CD8-positive, alpha-beta memory T cell (primary cell): ENCODE data around the gene GPR153. TPM values are rescaled to one million over a fixed set of nuclear protein-coding genes. Genes with fewer than 3 reads are reported as not detected.
"Not testable (repeated sequence)": the region's sequence is repeated elsewhere in the genome, so short reads cannot be mapped to it uniquely, and the experiment has no call there.

Experiments
- CTCF ChIA-PET: fragments of 350-600 bp; sonication (Branson Sonifier 250); formaldehyde crosslinking; loops from one replicate; lab custom pipeline; 2021; ENCODE audit warnings: antibody characterized with exemption; lab: Charles Lee
- POLR2A ChIA-PET: fragments of 350-600 bp; sonication (Branson Sonifier 250); formaldehyde crosslinking; loops from one replicate; lab custom pipeline; 2021; ENCODE audit warnings: antibody characterized with exemption; lab: Charles Lee
- DNase-seq, 5 donors: peaks; one replicate each; pipeline versions ENCODE4 v3.0.0 to v3.0.0-alpha.2; 2020 to 2022; ENCODE audit warnings: mixed read lengths in 1 of 5
- H3K27ac ChIP-seq: one replicate; pipeline ENCODE4 v1.7.0; 2013; ENCODE audit warnings: low read depth, mild to moderate bottlenecking, low read length, moderate library complexity
- H3K27me3 ChIP-seq: 2 replicates; pipeline ENCODE4 v1.7.0; 2013; ENCODE audit warnings: low read length, mild to moderate bottlenecking; ENCODE audit not compliant: insufficient read depth, poor library complexity, severe bottlenecking
- H3K36me3 ChIP-seq: 2 replicates; pipeline ENCODE4 v1.7.0; 2013; ENCODE audit warnings: mild to moderate bottlenecking, low read length, moderate library complexity; ENCODE audit not compliant: insufficient read depth
- H3K4me1 ChIP-seq: 2 replicates; pipeline ENCODE4 v1.7.0; 2013; ENCODE audit warnings: mild to moderate bottlenecking, low read length, moderate library complexity; ENCODE audit not compliant: insufficient read depth
- H3K4me3 ChIP-seq: 2 replicates; pipeline ENCODE4 v1.7.0; 2013; ENCODE audit warnings: mild to moderate bottlenecking, low read length
- H3K9me3 ChIP-seq: 2 replicates; pipeline ENCODE4 v1.7.0; 2013; ENCODE audit warnings: mild to moderate bottlenecking, low read length
- H3K27ac Mint-ChIP-seq, 8 donors: one replicate each; pipeline ENCODE4 v1.8.0; 2020 to 2021; ENCODE audit warnings: mixed read lengths in 8 of 8, mild to moderate bottlenecking in 6 of 8, inconsistent platforms in 3 of 8, moderate library complexity in 3 of 8
- H3K27me3 Mint-ChIP-seq, 2 donors: one replicate each; pipeline ENCODE4 v1.8.0; 2020 to 2021; ENCODE audit warnings: mixed read lengths in 2 of 2, mild to moderate bottlenecking in 1 of 2, moderate library complexity in 1 of 2
- H3K36me3 Mint-ChIP-seq, 3 donors: one replicate each; pipeline ENCODE4 v1.8.0; 2020 to 2021; ENCODE audit warnings: mixed read lengths in 3 of 3, inconsistent platforms in 1 of 3, mild to moderate bottlenecking in 1 of 3
- H3K4me1 Mint-ChIP-seq, 3 donors: one replicate each; pipeline ENCODE4 v1.8.0; 2020 to 2021; ENCODE audit warnings: mixed read lengths in 3 of 3, inconsistent platforms in 1 of 3, mild to moderate bottlenecking in 1 of 3
- H3K4me3 Mint-ChIP-seq, 7 donors: one replicate each; pipeline ENCODE4 v1.8.0; 2020 to 2021; ENCODE audit warnings: mixed read lengths in 7 of 7, mild to moderate bottlenecking in 6 of 7, moderate library complexity in 4 of 7, inconsistent platforms in 2 of 7
- H3K9me3 Mint-ChIP-seq, 5 donors: one replicate each; pipeline ENCODE4 v1.8.0; 2020 to 2022; ENCODE audit warnings: mixed read lengths in 5 of 5, mild to moderate bottlenecking in 3 of 5, moderate library complexity in 2 of 5, inconsistent platforms in 1 of 5
- polyA plus RNA-seq: library from polyadenylated mRNA; unstranded; fragments of 300-500 nt; fragmentation: Illumina TruSeq; gene quantifications from one replicate; pipeline ENCODE4 v1.2.3, GENCODE V29; 2021
- total RNA-seq, 2 experiments: library from RNA; stranded (reverse); gene quantifications; one replicate each; pipeline ENCODE4 v1.2.3, GENCODE V29; 2021

GPR153 gene
- total and polyA plus RNA-seq, 3 experiments from 2014 or later = 0.39 to 0.66 (median 0.50) TPM

DNA sequence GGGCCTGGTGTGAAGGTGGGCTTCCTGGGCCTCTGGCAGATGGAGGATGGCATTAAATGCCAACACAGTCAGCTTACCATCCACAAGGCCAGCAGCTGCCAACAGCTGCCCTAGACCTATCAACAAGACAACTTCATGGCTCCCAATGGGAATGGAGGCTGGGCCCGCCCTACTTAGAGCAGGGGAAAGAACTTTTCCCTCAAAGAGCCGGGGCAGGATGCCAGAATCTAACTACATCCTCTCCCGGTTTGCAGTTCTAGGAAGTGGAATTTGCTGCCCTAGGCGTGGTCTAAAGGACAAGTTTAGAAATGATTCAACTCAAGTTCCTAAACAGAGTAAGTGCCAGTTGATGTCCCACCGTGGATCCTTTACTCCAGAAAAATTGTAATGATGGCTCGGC, 38.3 kb downstream of the GPR153 start:
- ChIA-PET CTCF (no interaction called here), POLR2A (no interaction called here)
- H3K36me3 ChIP-seq = peaks cover 18% of the 10 kb centered on the region
- Mint-ChIP-seq H3K27me3 (no peaks in the 10 kb centered on the region), H3K4me1 (peaks cover 0 to 5% (median 1%) of the 10 kb centered on the region in 3 donors), H3K4me3 (no peak overlapping the region), H3K9me3 (no peaks in the 10 kb centered on the region), H3K27ac (no peak overlapping the region), H3K36me3 (peaks cover 0 to 54% (median 10%) of the 10 kb centered on the region in 3 donors)
- H3K4me1 ChIP-seq = no peaks in the 10 kb centered on the region
- H3K27ac ChIP-seq = no peak overlapping the region
- H3K4me3 ChIP-seq = no peak overlapping the region
- DNase-seq = no peak
- no peaks in the 10 kb centered on the region for H3K27me3 ChIP-seq
- no peaks in the 10 kb centered on the region for H3K9me3 ChIP-seq

DNA sequence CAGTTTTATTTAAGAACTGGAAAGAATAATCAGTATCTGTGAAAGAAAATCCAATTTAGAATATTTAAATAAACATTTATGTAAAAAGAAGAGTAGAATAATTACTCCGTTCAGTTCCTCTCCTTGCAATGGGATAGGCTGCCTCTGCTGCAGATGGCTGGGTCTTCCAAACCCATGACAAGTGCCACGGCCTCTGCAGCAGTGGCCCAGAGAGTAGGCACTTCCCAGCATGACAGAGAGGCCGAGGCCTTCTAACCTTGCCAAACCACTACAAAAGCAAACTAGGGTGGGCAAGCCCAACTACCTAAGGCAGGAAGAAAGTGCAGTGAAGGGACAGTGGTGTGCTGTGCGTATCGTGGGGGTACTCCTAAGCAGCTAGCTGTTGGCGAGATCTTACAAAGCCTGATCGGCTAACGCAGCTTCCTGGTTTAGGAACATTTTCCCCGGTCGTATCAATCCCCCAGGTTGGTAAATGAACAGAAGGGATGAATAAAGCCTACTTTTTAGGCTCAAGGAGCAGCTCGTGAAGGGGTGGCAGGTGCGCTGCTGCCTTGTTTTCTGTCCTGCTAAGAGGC, 39.6 kb downstream of the GPR153 start:
- no peaks in the 10 kb centered on the region for H3K27me3 ChIP-seq
- DNase-seq = no peak
- Mint-ChIP-seq H3K27ac (no peak overlapping the region), H3K4me1 (peaks cover 0 to under 1% (median 0%) of the 10 kb centered on the region in 3 donors), H3K36me3 (peaks cover 0 to 43% (median 6%) of the 10 kb centered on the region in 3 donors), H3K27me3 (no peaks in the 10 kb centered on the region), H3K9me3 (no peaks in the 10 kb centered on the region), H3K4me3 (no peak overlapping the region)
- ChIA-PET POLR2A (no interaction called here), CTCF (no interaction called here)
- H3K36me3 ChIP-seq = peaks cover 10% of the 10 kb centered on the region
- no peak overlapping the region for H3K27ac ChIP-seq
- H3K9me3 ChIP-seq = no peaks in the 10 kb centered on the region
- H3K4me1 ChIP-seq = no peaks in the 10 kb centered on the region
- H3K4me3 ChIP-seq = no peak overlapping the region

DNA sequence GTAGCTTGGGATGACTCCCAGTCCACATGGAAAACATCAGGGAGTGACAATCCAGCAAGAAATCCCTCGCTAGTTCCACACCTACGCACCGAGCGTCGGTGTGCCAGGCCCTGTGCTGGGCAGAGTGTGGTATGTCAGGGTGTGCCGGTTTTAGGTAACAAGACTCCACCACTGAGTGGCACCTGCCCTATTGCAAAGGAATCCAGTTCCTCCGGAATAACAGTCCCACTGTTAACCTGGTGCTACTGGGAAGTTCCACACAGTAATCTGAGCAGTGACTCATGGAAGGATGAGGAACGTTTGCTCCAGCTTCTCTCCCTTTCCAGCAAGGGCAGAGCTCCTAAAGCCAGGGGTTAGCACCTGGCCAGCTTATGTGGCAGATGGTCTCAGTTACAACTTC, 40.7 kb downstream of the GPR153 start:
- CTCF ChIA-PET = no interaction called here
- H3K9me3 Mint-ChIP-seq = peaks cover 0 to 2% (median 0%) of the 10 kb centered on the region in 5 donors
- no peaks in the 10 kb centered on the region for H3K4me1 ChIP-seq
- H3K27me3 ChIP-seq = no peaks in the 10 kb centered on the region
- H3K27ac Mint-ChIP-seq = no peak overlapping the region
- no peaks in the 10 kb centered on the region for H3K4me1 Mint-ChIP-seq
- POLR2A ChIA-PET = no interaction called here
- H3K27me3 Mint-ChIP-seq = peaks cover 0 to 4% of the 10 kb centered on the region in 2 donors
- DNase-seq = no peak
- H3K9me3 ChIP-seq = no peaks in the 10 kb centered on the region
- peaks cover 0 to 33% (median 5%) of the 10 kb centered on the region in 3 donors for H3K36me3 Mint-ChIP-seq
- peaks cover 10% of the 10 kb centered on the region for H3K36me3 ChIP-seq
- no peak overlapping the region for H3K4me3 ChIP-seq
- no peak overlapping the region for H3K27ac ChIP-seq
- H3K4me3 Mint-ChIP-seq = no peak overlapping the region

DNA sequence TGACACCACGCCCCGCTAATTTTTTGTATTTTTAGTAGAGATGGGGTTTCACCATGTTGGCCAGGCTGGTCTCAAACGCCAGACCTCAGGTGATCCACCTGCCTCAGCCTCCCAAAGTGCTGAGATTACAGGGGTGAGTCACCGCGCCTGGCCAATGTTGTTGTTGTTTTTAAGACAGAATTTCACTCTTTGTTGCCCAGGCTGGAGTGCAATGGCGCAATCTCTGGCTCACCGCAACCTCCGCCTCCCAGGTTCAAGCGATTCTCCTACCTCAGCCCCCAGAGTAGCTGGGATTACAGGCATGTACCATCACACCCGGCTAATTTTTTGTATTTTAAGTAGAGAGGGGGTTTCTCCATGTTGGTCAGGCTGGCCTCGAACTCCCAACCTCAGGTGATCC, 41.3 kb downstream of the GPR153 start:
- H3K27ac ChIP-seq, POLR2A ChIA-PET, H3K9me3 Mint-ChIP-seq, H3K4me3 Mint-ChIP-seq, CTCF ChIA-PET, H3K27ac Mint-ChIP-seq, H3K27me3 Mint-ChIP-seq, H3K27me3 ChIP-seq, DNase-seq, H3K4me1 Mint-ChIP-seq, H3K4me1 ChIP-seq, H3K36me3 ChIP-seq, H3K9me3 ChIP-seq, H3K4me3 ChIP-seq: not testable (repeated sequence)
- peaks cover 0 to 27% (median 3%) of the 10 kb centered on the region in 3 donors for H3K36me3 Mint-ChIP-seq

DNA sequence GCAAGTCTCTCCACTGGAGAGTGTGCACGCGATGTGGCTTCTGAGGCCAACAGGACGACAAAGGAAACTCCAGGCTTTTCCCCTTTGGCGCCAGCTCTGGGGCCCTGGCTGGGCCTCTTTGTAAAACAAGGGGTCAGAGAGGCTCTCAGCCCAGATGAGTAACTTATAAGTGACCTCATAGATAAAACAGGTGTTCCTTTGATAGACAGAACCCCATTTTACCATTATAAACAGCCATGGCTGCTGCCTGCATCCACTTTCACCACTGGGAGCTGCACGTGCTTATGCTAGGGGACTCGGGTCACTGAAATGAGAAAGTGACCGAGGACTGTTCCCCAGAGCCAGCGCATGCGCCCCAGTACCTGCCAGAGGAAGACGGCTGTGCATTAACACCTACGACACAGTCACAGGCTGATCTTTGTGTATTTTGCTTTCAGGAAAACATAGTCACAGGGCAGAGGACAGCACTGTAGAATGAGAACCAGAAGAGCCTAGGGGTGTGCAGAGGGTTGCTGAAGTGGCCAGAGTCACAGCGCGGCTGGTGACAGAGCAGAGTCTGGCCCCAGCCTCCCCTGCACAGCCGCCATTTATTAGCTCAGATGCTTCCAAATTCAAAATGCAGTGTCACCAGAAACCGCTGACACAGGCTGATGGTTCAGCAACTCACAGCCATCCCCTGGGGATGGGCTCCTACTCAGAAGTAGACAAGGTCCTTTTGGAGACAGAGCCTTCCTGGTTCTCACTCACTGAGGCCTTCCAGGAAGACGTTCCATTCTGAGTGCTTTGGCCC, 42.3 kb downstream of the GPR153 start:
- H3K4me3 ChIP-seq = no peak overlapping the region
- no peak overlapping the region for H3K27ac ChIP-seq
- H3K4me1 ChIP-seq = no peaks in the 10 kb centered on the region
- Mint-ChIP-seq H3K4me3 (no peak overlapping the region), H3K36me3 (peaks cover 0 to 16% (median 0%) of the 10 kb centered on the region in 3 donors), H3K27me3 (peaks cover 0 to 4% of the 10 kb centered on the region in 2 donors), H3K9me3 (peaks cover 0 to 2% (median 0%) of the 10 kb centered on the region in 5 donors), H3K27ac (no peak overlapping the region), H3K4me1 (no peaks in the 10 kb centered on the region)
- no peak for DNase-seq
- no peaks in the 10 kb centered on the region for H3K9me3 ChIP-seq
- POLR2A ChIA-PET = no interaction called here
- no peaks in the 10 kb centered on the region for H3K27me3 ChIP-seq
- H3K36me3 ChIP-seq = no peaks in the 10 kb centered on the region
- CTCF ChIA-PET = no interaction called here

DNA sequence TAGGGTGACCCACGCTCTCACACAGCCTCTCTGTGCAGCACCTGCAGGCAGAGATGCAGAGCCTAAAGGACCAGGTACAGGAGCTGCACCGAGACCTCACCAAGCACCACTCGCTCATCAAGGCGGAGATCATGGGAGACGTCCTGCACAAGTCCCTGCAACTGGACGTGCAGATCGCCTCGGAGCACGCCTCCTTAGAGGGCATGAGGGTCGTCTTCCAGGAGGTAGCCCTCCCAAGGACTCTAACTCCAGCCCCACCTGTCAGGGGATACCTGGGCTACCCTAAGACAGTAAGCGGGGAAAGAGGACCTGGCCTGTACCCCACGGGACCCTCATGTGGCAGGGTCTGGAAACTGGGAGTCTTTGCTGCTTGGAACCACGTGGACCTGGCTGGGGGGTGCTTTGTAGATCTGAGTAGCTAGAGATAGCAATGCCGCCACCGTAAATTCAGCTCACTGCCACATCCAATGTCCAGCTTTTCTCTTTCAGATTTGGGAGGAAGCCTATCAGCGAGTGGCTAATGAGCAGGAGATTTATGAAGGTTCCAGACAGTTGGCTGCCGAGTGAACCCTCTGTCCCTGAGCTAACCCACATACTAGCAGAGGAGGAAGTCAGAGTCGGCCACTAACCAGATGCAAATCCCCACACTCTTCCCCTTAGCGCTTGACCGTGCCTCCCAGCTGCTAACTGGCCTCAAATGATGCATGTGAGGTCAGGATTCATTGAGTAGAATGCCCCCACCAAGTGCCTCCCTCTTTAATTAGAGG, 48.5 kb downstream of the GPR153 start:
- H3K9me3 ChIP-seq = no peaks in the 10 kb centered on the region
- peaks cover 0 to 11% of the 10 kb centered on the region in 2 donors for H3K27me3 Mint-ChIP-seq
- no peaks in the 10 kb centered on the region for H3K36me3 ChIP-seq
- ChIA-PET POLR2A (no interaction called here), CTCF (no interaction called here)
- no peak overlapping the region for H3K27ac ChIP-seq
- H3K4me3 ChIP-seq = no peak overlapping the region
- DNase-seq = no peak
- H3K27me3 ChIP-seq = no peaks in the 10 kb centered on the region
- peaks cover 0 to 2% (median 0%) of the 10 kb centered on the region in 5 donors for H3K9me3 Mint-ChIP-seq
- no peak overlapping the region for H3K27ac Mint-ChIP-seq
- H3K4me1 ChIP-seq = peaks cover 4% of the 10 kb centered on the region
- no peaks in the 10 kb centered on the region for H3K36me3 Mint-ChIP-seq
- H3K4me3 Mint-ChIP-seq = no peak overlapping the region
- peaks cover 0 to 4% (median 0%) of the 10 kb centered on the region in 3 donors for H3K4me1 Mint-ChIP-seq

DNA sequence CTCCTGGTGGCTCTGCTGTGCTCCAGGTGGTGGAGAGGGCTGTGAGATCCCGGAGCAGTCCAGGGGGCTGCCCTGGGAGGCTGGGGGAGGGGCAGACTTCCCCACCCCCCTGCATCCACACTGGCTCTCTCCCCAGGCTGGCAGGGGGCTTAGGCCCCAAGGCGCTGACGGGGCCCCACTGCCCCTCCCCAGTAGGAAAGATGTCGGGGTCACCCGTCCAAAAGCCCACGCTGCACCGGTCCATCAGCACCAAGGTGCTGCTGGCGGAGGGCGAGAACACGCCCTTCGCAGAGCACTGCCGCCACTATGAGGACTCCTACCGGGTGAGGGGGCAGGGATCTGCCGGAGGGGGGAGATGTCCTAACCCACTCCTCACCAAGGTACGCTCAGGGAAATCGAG, 49.2 kb downstream of the GPR153 start:
- peaks cover 4% of the 10 kb centered on the region for H3K4me1 ChIP-seq
- peaks cover 2 to 14% of the 10 kb centered on the region in 2 donors for H3K27me3 Mint-ChIP-seq
- no peak for DNase-seq
- H3K4me3 Mint-ChIP-seq = no peak overlapping the region
- no peaks in the 10 kb centered on the region for H3K36me3 Mint-ChIP-seq
- no peak overlapping the region for H3K4me3 ChIP-seq
- H3K36me3 ChIP-seq = no peaks in the 10 kb centered on the region
- peaks cover 0 to 2% (median 0%) of the 10 kb centered on the region in 5 donors for H3K9me3 Mint-ChIP-seq
- H3K9me3 ChIP-seq = no peaks in the 10 kb centered on the region
- POLR2A ChIA-PET = no interaction called here
- H3K27me3 ChIP-seq = peaks cover 4% of the 10 kb centered on the region
- H3K27ac Mint-ChIP-seq = no peak overlapping the region
- no peak overlapping the region for H3K27ac ChIP-seq
- H3K4me1 Mint-ChIP-seq = peaks cover 0 to 7% (median 2%) of the 10 kb centered on the region in 3 donors
- CTCF ChIA-PET = no interaction called here
